DMS53 treated with DMSO at 0.1 percent for 48 hours (cell line): Measurements from ENCODE around the gene POLK.
"Not testable (repeated sequence)": the region's sequence is repeated elsewhere in the genome, so short reads cannot be mapped to it uniquely, and the experiment has no call there.

Experiments
- DNase-seq: peaks from one replicate; lab custom pipeline; 2025; ENCODE audit not compliant: unreplicated experiment; lab: John Stamatoyannopoulos, UW

Gene POLK

DNA sequence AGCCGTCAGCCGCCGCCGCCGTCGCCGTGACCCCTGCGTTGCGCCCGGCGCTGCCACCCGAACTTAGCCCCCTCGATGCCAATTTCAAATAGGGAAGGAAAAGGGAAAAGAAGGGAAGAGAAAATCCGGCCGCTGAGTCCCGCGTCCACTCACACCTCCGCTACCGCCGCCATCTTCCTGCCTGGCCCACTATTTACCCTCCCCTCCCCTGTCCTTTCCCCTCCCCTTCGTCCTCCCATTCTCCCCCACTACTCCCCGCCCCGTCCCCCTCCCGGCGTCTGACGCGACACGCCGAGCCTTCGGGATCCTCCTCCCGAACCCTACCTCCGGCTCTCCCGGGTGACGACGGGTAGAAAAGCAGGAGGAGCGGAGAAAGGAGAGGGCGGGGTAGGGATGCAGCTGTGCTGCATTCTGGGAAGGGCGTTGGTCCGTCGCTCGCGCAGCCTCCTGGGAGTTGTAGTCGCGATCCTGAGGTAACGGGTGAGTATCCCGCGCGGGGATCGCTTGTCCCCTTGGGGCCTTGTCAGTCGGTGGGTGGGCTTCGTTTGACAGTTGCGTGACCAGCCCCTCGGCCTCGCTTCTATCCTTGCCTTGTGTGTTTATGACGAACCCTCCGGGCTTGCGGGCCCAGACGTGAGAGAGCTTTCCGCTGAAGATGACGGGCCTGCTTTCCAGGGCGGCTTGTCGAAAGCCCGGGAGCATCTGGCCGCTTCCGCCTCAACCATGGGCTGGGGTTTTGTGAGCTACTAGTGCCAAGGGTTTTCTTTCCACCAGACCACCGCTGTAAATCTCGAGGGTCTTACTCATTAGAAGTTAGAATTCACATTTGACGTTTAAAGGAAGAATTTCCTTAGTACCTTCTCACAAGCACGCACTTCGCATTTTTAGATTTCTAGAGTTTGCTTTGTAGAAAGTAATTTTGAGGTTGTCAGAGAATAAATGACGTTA lies at the start of gene POLK, which contains the start of gene CERT1:
Gene POLK (plus strand): TSS at position 457 of the 948 bp plus-strand sequence.
Gene CERT1 (minus strand): TSS at position 195 of the 948 bp plus-strand sequence. CDS start 422 bp downstream, outside the sequence.
- DNase-seq: peak; percentile 90

DNA sequence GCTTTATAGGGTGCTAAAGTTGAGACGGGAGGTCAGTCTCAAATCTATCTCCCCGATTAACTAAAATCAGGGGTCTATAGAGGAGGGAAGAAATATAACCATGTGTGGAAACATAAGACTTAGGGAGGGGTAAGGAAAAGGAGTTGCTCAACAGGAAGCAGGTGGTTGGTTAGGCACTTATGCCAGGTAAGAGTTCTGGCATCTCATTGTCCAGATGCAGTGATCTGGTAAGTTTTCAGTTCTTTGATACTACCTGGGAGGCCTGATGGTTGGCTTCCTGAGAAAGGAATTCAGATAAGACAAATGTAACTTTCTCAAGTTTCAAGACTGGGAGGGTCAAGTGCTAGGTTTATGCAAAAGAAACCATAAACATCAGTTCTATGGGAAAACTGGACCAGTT lies 48.0 kb upstream of the POLK start:
- DNase-seq: peak; percentile 49

DNA sequence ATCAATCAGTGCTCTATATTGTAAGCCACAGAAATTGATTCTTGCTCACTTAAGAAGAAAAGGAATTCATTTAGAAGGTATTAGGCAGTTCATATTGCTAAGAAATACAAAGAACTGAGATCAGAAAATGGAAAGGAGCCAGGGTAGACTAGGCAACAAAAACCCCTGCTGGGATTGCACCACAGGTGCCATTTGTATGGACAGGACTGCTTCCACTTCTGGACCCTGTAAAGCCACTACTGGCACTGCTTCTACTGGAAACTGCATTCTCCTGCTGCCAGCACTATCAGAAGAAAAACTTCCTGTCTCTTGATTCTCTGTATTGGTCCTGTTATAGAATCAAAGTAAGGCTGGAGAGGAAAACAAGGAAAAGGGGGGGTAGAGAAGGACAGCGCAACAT lies 46.2 kb upstream of the POLK start:
- DNase-seq: no peak

DNA sequence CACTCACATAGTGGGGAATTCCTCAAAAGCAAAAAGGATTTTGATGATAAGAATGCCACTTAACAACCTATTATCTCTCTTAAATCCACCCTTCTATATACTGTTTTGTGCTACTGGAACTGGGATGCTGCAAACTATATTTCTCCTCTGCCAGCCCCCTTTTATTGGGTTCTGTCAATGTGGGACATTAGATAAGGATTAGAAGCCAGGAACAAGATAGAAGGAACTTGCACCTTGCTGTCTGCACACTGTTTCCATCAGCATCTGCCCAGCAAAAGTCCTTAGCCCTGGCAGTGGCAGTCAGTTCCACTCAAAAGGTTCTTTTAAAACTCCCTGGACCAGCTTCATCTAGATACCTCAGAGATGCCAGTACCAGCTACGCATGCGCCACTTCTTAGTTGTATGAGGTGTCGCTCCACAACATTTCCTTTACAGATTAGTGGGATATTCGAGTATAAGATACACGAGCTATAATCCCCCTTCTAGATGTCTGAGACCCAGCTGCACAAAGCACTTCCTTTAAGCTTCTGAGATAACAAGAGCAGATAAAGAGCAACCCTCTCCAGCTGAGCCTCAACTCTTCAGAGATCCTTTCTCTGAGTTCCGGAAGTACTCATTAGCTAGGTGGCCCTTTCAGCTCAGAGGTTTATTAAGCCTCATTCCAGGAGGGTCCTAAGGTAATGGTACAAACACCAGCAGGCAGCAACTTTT lies 45.5 kb upstream of the POLK start:
- no peak for DNase-seq

DNA sequence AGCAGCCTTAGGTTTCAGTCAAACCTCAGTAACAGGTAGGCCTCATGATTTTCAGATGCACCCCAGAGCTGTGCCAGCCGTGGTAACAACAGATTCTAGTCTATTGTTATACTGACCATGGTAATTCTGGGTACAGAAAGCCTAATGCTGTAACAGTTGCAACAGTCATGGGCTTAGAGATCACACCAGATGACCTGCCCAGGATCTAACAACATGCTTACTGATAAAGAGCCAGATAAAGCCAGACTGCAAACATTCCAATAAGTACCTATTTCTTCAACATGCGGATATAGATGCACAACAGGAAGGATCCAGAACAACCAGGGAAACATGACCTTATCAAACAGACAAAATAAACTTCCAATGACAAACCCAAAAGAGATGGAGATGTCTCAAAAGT lies 43.1 kb upstream of the POLK start:
- no peak for DNase-seq

DNA sequence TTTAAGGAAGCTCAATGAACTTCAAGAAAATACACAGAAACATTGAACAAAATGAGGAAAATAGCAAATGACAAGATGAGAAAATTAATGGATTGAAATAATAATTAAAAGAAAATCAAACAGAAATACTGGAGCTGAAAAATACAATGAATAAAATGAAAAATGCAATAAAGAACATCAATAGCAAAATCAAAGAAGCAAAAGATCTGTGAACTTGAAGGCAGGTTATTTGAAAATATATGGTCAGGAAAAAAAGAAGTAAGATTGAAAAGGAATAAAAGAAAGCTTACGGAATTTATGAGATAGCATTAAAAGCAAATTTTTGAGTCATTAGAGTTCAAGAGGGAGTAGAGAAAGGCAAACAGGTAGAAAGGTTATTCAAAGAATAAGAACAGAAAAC lies 42.7 kb upstream of the POLK start:
- no peak for DNase-seq

DNA sequence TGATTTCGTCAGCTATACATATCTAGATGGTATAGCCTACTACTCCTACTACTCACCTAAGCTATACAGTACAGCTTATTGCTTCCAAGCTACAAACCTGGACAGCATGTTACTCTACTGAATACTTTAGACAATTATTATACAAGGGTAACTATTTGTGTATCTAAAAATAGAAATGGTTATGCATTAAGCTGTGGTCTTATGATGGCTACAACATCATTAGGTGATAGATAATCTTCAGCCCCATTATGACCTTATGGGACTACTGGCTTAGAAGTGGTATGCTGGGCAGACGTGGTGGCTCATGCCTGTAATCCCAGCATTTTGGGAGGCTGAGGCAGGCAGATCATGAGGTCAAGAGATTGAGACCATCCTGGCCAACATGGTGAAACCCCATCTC lies 40.5 kb upstream of the POLK start:
- DNase-seq: no peak

DNA sequence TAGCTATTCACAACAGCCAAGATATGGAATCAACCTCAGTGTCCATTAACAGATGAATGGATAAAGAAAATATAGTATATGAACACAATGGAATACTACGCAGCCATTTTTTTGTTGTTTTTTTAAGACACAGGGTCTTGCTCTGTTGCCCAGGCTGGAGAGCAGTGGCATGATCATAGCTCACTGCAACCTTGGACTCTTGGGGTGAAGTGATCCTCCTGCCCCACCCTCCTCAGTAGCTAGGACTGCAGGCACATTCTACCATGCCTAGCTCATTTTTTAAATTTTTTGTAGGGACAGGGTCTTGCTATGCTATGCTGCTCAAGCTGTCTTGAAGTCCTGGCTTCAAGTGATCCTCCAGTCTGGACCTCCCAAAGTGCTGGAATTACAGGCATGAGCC lies 38.7 kb upstream of the POLK start:
- no peak for DNase-seq

DNA sequence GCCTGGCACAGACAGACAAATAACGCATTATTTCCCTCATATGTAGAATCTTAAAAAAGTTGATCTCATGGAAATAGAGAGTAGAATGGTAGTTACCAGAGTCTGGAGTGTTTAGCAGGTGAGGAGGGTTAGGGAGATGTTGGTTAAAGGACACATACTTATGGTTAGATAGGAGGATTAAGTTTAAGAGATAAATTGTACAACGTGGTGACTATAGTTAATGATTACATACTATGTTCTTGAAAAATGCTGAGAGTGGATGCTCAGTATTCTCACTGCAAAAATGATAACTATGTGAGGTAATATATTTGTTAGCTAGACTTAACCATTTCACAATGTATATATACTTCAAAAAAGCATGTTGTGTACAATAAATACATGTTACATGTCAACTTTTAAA lies 38.2 kb upstream of the POLK start:
- DNase-seq: no peak

DNA sequence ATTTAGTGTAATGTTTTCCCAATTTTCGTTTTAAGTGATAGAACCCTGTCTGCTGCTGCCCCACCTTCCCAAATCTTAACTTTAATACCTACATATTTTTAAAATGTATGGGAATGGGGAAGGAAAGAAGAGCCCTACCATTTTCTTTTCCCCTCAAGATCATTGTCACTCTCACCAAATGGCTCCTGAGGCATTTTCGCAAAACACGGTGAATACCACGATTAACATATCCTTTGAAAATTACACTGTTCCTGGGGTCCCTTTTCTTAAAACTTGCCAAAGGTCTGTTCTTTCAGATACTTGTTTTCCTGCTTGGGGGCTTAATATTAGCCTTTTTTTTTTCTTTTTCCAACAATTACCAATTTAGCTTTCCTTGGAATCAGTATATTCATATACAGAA lies 36.3 kb upstream of the POLK start:
- no peak for DNase-seq

DNA sequence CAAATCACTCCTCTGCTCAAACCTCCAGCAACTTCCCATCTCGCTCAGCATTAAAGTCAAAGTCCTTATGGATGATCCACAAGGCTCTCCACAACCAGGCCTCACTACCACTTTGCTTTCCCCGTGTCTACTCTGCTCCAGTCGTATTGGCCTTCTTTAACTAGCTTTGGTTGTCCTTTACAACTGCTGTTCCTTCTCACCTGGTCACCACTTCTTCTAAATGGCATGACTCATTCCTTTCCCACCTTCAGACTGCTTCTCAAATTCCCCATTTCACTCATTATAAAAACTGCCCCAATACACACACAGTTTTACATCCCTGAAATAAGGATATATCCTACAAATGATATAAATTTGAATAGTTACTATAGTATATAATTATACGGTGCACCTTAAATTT lies 30.7 kb upstream of the POLK start:
- no peak for DNase-seq

DNA sequence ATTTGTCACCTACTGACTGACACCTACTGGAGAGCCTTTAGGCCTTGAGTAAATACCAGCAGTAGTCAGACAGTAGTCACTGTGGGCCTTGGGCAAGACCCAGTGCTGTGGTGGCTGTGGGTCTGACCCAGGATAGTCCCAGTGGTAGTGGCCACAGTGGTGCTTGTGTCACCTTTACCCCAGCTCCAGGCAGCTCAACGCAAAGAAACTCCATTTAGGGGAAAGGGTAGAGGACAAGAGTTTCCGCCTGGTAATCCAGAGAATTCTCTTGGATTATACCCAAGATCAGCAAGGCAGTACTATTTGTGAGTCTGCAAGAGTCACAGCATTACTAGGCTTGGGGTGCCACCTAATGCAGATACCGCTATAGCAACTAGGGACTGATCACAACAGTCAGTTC lies 29.2 kb upstream of the POLK start:
- no peak for DNase-seq

DNA sequence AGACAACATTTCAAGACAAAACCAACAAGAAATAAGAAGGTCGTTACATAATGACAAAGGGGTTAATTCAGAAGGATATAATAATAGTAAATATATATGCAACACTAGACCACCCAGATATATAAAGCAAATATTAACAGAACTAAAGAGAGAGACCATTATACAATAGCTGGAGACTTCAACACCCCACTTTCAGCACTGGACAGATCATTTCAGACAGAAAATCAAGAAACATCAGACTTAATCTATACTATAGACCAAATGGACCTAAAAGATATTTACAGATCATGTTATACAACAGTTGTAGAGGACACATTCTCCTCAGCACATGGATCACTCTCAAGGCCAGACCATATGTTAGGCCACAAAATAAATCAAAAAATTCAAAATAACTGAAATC lies 27.1 kb upstream of the POLK start:
- DNase-seq: no peak

DNA sequence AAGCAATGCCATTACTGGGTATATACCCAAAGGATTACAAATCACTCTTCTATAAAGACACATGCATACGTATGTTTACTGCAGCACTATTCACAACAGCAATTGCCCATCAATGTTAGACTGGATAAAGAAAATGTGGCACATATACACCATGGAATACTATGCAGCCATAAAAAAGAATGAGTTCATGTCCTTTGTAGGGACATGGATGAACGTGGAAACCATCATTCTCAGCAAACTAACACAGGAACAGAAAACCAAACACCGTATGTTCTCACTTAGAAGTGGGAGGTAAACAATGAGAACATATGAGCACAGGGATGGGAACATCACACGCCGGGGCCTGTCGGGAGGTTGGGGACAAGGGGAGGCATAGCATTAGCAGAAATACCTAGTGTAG lies 21.8 kb upstream of the POLK start:
- DNase-seq: not testable (repeated sequence)

DNA sequence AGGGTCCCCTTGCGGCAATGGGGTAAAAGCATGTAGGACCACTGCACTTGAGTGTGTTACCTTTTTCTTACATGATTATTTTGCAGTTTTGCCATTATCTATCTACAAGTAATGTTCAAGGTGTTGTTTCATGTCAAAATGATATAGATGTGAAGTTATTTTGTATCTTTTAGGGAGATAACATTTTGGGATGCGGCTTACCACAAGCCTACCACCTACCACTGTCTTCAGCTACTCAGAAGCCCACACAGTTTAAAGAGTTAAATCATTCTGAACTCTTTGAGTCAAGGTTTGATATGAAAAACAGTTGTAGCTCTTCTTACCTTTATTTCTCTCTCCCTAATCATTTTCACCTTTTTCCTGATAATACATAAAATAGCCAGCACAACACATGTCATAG lies 20.1 kb upstream of the POLK start:
- no peak for DNase-seq

DNA sequence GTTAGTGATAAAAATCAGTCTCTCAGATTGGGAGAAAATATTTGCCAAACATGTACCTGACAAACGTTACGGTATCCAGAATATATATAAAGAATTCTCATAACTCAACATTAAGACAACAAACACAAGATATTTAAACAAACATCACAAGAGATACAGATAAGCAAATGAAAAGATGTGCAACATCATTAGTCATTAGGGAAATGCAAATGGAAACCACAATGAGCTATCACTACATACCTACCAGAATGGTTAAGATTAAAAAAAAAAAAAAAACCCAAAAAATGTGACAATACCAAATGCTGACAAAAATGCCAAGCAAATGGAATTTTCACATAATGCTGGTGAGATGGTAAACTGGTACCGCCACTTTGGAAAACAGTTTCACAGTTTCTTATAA lies 15.7 kb upstream of the POLK start:
- no peak for DNase-seq

DNA sequence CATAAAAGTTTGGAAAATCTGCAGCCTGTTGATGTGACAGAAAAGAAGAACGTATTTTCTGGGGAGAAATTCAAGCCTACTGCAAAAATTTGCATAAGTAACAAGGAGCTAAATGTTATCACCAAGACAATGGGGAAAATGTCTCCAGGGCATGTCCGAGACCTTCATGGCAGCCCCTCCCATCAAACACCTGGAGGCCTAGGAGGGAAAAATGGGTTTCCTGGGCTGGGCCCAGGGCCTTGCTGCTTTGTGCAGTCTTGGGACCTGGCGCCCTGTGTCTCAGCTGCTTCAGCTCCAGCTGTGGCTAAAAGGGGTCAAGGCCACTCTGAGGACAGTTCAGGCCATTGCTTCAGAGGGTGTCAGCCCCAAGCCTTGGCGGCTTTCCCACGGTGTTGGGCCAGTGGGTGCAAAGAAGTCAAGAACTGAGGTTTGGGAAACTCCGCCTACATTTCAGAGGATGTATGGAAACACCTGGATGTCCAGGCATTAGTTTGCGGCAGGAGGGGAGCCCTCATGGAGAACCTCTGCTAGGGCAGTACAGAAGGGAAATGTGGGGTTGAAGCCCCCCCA lies 13.4 kb upstream of the POLK start:
- DNase-seq: no peak

DNA sequence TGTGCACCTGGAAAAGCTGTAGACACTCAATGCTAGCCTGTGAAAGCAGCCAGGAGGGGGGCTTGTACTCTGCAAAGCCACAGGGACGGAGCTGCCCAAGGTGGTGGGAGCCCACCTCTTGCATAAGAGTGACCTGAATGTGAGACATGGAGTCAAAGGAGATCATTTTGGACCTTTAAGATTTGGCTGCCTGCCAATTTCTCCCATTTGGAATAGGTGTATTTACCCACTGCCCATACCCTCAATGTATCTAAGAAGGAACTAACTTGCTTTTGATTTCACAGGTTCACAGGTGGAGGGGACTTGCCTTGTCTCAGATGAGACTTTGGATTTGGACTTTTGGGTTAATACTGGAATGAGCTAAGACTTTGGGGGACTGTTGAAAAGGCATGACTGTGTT lies 12.8 kb upstream of the POLK start:
- DNase-seq: not testable (repeated sequence)

DNA sequence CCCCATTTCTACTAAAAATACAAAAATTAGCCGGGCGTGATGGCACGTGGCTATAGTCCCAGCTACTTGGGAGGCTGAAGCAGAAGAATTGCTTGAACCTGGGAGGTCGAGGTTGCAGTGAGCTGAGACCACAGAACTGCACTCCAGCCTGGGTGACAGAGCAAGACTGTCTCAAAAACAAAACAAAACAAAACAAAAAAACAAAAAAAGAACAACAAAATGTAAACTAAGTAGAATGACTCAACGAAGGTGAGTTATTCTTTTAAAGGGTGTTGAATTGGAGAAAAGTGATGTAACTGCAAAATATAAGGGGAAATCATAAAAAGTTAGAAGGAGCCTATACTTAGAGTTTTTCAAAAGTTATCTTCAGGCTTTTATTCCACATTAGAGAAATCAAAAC lies 6.6 kb upstream of the POLK start:
- DNase-seq: not testable (repeated sequence)

DNA sequence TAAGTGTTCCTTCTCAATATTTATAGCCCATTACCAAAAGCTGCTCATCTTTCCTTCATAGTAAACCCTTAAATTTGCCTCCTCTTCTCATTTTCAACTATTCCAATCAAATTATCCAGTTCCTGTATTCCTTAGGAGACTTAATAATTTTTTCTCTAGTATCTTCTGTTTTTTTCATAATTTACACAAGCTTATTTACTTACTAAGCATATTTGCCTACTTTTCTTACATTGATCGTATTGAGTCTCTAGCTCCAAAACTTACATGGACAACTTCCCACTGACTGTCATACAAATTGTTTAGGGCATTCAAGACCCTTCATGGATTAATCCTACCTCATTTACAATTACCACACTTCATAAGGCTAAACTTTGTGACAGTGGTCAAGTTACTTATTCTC lies 3.9 kb upstream of the POLK start:
- DNase-seq: no peak

DNA sequence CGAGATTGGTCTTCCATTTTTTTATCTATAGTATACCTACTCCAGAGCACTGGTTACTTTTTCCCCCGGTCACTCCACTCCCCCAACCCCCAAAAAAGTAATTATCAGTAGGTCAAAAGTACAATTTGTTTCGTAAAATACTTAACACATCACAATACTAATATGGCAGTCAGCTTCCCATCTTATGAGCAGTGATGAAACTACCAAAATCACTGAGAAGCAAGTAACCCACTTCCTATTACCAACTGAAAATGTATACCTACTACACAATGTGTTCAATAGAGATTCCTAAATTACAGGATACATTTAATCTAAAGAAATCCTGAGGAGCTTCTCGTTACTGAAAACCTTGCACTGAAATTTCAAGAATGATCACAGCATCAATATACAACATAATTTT lies 2.1 kb upstream of the POLK start:
- DNase-seq: no peak

DNA sequence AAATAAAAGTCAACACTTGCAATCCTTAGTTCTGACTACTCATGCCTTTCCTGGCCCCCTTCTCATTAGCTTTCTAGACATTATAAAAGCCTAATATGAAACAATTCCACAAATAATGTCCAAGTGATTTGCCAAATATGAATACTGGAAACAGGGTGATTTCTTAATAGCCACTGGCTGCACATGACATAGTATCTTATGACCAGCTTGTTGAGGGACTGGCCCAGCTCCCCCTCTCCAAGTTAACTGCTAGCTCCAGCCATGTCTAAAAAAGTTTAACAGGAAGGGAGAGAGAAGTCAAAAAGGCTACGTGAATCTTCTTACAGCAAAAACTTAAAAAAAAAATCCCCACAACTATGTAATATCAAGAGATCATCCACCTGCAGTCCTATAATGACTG lies 1.7 kb upstream of the POLK start:
- DNase-seq: no peak
